ENCODE results near the gene GNAQ. TPM values are rescaled to one million over a fixed set of nuclear protein-coding genes. Genes with fewer than 3 reads are reported as not detected.

The GNAQ gene
- total RNA-seq, 1 donor from 2014 or later, result 0.20 TPM

DNA sequence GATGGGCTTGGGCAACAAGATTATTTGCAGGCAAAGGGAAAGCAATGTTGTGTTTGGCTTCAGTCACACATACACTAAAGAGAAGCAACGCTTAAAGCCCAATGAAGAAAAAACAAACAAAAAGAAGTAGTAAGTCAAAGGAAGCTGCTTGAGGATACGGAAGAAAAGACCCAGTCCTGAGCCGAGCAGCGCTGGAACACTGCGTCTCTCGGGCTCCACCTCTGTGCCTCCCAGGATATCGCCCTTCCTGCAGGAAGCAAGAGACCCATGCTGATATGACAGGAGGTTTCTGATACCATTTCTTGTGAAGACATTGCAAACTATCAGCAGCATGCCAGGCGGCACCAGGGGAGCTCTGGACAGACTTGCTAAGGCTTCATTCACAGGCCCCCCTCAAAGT, 9.9 kb downstream of the GNAQ start:
- DNase-seq, result no peak
- intact Hi-C loops (cut with micrococcal nuclease), result no loop called here
- peaks cover 5% of the 10 kb centered on the region for H3K4me1 Mint-ChIP-seq
- TF ChIP-seq, protein P1, sequence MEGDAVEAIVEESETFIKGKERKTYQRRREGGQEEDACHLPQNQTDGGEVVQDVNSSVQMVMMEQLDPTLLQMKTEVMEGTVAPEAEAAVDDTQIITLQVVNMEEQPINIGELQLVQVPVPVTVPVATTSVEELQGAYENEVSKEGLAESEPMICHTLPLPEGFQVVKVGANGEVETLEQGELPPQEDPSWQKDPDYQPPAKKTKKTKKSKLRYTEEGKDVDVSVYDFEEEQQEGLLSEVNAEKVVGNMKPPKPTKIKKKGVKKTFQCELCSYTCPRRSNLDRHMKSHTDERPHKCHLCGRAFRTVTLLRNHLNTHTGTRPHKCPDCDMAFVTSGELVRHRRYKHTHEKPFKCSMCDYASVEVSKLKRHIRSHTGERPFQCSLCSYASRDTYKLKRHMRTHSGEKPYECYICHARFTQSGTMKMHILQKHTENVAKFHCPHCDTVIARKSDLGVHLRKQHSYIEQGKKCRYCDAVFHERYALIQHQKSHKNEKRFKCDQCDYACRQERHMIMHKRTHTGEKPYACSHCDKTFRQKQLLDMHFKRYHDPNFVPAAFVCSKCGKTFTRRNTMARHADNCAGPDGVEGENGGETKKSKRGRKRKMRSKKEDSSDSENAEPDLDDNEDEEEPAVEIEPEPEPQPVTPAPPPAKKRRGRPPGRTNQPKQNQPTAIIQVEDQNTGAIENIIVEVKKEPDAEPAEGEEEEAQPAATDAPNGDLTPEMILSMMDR (IDR thresholded peaks at IDR 0.05), result no peak
- no peak overlapping the region for H3K4me3 Mint-ChIP-seq
- H3K27me3 Mint-ChIP-seq, result peaks cover 28% of the 10 kb centered on the region
- ATAC-seq (ENCODE audit: low read depth), result no peak
- H3K36me3 Mint-ChIP-seq (ENCODE audit: low read depth), result no peaks in the 10 kb centered on the region
- H3K27ac Mint-ChIP-seq, result no peak overlapping the region
- POLR2A ChIA-PET, result no interaction called here
- no peaks in the 10 kb centered on the region for H3K9me3 Mint-ChIP-seq
- CTCF ChIA-PET, result no interaction called here

DNA sequence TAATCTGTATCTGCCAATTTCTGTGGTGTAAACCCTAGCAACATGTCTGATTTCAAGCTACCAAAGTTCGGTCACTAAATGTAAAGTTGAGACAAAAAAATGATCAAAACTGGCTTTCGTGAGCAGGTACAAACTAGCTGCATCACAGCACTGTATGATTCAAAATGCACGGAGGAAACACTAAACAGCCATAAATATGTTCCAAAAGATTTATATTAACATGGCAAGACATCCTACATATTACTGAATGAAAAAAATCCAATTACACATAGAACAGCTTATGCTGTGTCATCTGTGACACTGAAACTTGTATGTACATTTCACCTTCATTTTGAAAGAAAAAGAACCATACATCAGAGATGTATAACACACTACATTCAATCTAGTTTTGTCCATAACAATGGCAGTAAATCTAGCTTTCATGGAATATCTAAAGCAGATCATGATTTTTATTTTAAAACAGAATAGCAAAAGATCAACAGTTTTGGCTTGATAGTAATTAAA, 14.4 kb downstream of the GNAQ start:
- Mint-ChIP-seq H3K4me1 (no peaks in the 10 kb centered on the region), H3K4me3 (no peak overlapping the region), H3K9me3 (no peaks in the 10 kb centered on the region), H3K36me3 (ENCODE audit: low read depth) (no peaks in the 10 kb centered on the region), H3K27me3 (peaks cover 22% of the 10 kb centered on the region), H3K27ac (no peak overlapping the region)
- POLR2A ChIA-PET, result no interaction called here
- DNase-seq (no peak), ATAC-seq (ENCODE audit: low read depth) (no peak)
- TF ChIP-seq, protein P1 (IDR thresholded peaks at IDR 0.05), result no peak
- CTCF ChIA-PET, result no interaction called here
- intact Hi-C loops (cut with micrococcal nuclease), result no loop called here

DNA sequence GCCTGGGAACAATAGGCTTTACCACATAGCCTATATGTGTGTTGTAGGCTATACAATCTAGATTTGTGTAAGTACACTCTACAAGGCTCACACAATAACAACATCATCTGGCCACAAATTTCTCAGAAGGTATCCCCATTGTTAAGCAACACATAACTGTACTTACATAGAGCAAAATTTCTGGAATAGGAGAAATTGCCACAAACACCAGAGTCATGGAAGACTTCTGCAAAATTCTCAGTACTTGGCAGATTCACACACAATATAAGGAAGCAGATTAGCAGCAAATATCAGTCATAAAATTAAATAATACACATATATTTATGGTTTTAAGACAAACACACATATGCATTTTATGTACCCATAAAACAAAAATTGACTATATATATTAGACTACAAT, 16.4 kb downstream of the GNAQ start:
- no peak for ATAC-seq (ENCODE audit: low read depth)
- H3K4me1 Mint-ChIP-seq, result peaks cover 5% of the 10 kb centered on the region
- ChIA-PET POLR2A (no interaction called here), CTCF (no interaction called here)
- H3K4me3 Mint-ChIP-seq, result no peak overlapping the region
- H3K36me3 Mint-ChIP-seq (ENCODE audit: low read depth), result no peaks in the 10 kb centered on the region
- DNase-seq, result no peak
- H3K9me3 Mint-ChIP-seq, result no peaks in the 10 kb centered on the region
- TF ChIP-seq, protein P1 (IDR thresholded peaks at IDR 0.05), result no peak
- H3K27ac Mint-ChIP-seq, result no peak overlapping the region
- peaks cover 16% of the 10 kb centered on the region for H3K27me3 Mint-ChIP-seq
- intact Hi-C loops (cut with micrococcal nuclease), result no loop called here

DNA sequence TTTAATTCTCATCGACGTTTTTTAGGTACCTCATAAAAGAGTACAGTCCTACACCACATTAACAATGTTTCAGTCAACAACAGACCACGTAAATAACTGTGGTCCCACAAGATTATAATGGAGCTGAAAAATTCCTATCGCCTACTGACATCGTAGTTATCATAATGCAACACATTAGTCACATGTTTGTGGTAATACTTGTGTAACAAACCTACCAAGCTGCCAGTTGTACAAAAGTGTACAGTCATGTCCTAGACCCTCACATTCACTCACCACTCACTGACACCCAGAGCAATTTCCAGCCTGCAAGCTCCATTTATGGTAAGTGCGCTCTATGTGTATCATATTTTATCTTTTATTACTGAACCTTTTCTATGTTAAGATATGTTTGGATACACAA, 16.8 kb downstream of the GNAQ start:
- no peak for ATAC-seq (ENCODE audit: low read depth)
- Mint-ChIP-seq H3K4me3 (no peak overlapping the region), H3K4me1 (peaks cover 9% of the 10 kb centered on the region), H3K27me3 (peaks cover 15% of the 10 kb centered on the region), H3K9me3 (no peaks in the 10 kb centered on the region), H3K27ac (no peak overlapping the region), H3K36me3 (ENCODE audit: low read depth) (no peaks in the 10 kb centered on the region)
- intact Hi-C loops (cut with micrococcal nuclease), result no loop called here
- CTCF ChIA-PET, result no interaction called here
- TF ChIP-seq, protein P1 (IDR thresholded peaks at IDR 0.05), result no peak
- no peak for DNase-seq
- POLR2A ChIA-PET, result no interaction called here

DNA sequence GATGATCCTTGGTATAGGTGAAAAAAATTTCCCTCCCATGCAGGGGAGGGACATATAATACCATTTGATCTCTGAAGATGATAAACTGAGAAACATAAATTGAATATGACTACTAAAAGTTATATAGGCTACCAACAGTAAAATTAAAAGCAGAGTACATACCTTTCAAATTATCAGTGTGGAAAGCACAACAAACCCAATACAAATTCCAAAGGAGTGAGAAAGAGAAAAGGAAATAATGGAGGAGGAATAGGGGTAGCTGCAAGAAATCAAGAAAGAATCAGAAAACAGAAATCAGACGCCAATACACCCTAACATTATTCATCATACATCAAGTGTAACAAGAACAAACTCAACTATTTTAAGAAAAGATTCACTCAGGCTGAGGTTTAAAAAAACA, 17.7 kb downstream of the GNAQ start:
- ChIA-PET CTCF (no interaction called here), POLR2A (no interaction called here)
- no peak overlapping the region for H3K27ac Mint-ChIP-seq
- TF ChIP-seq, protein P1 (IDR thresholded peaks at IDR 0.05), result no peak
- no peaks in the 10 kb centered on the region for H3K36me3 Mint-ChIP-seq (ENCODE audit: low read depth)
- ATAC-seq (ENCODE audit: low read depth) (no peak), DNase-seq (no peak)
- intact Hi-C loops (cut with micrococcal nuclease), result no loop called here
- peaks cover 18% of the 10 kb centered on the region for H3K27me3 Mint-ChIP-seq
- H3K9me3 Mint-ChIP-seq, result no peaks in the 10 kb centered on the region
- H3K4me1 Mint-ChIP-seq, result peaks cover 12% of the 10 kb centered on the region
- no peak overlapping the region for H3K4me3 Mint-ChIP-seq
